Endometrial microvascular endothelial cells (primary cell): ENCODE results near the gene ARHGEF40. TPM values are rescaled to one million over a fixed set of nuclear protein-coding genes. Genes with fewer than 3 reads are reported as not detected.
"Not testable (repeated sequence)": the region's sequence is repeated elsewhere in the genome, so short reads cannot be mapped to it uniquely, and the experiment has no call there.

ENCODE experiments used
- in situ Hi-C: cut with HindIII; loops from 2 replicates; pipeline ENCODE4 v1.10.0; 2017; ENCODE audit warnings: low sequenced_read_pairs, low pct_unique_long_range_greater_than_20kb; ENCODE audit errors: inconsistent ontology term
- total RNA-seq: library from RNA; depleted of rRNA; stranded (reverse); fragments of >200 nt; gene quantifications from one replicate; pipeline ENCODE4 v1.2.3, GENCODE V29; 2015; ENCODE audit errors: inconsistent ontology term

Gene ARHGEF40
- total RNA-seq, 1 donor from 2014 or later, result 2.9 TPM

- in situ Hi-C loops, result no loop called here
These were observed 31.4 kb upstream of the ARHGEF40 start for GRCh38 chr14:21038441-21039422.

GRCh38 chr14:21039585-21040369 is 30.3 kb upstream of the ARHGEF40 start:
- in situ Hi-C loops, result no loop called here

GRCh38 chr14:21040370-21040925 is 29.7 kb upstream of the ARHGEF40 start:
- in situ Hi-C loops, result no loop called here

GRCh38 chr14:21040941-21041340 is 29.2 kb upstream of the ARHGEF40 start:
- in situ Hi-C loops, result not testable (repeated sequence)

GRCh38 chr14:21041676-21042433 is 28.2 kb upstream of the ARHGEF40 start, which contains the start of gene RNASE7:
RNASE7 (plus strand) TSS chr14:21042362; CDS start chr14:21042993, 631 bp downstream.
- in situ Hi-C loops, result no loop called here

GRCh38 chr14:21042918-21043317 is 27.2 kb upstream of the ARHGEF40 start:
- in situ Hi-C loops, result no loop called here

- in situ Hi-C loops, result no loop called here
These were observed 26.6 kb upstream of the ARHGEF40 start for GRCh38 chr14:21043387-21043973.

- in situ Hi-C loops, result no loop called here
These were observed 26.0 kb upstream of the ARHGEF40 start for GRCh38 chr14:21043974-21044618.

- in situ Hi-C loops, result no loop called here
These were observed 22.7 kb upstream of the ARHGEF40 start for GRCh38 chr14:21047378-21047781.

- in situ Hi-C loops, result no loop called here
These were observed 21.5 kb upstream of the ARHGEF40 start for GRCh38 chr14:21048638-21049037.

- in situ Hi-C loops, result no loop called here
These were observed 20.8 kb upstream of the ARHGEF40 start for GRCh38 chr14:21049271-21049673.

- in situ Hi-C loops, result no loop called here
These were observed 19.5 kb upstream of the ARHGEF40 start for GRCh38 chr14:21050597-21050996.

- in situ Hi-C loops, result no loop called here
These were observed 16.7 kb upstream of the ARHGEF40 start for GRCh38 chr14:21053184-21054122.

- in situ Hi-C loops, result no loop called here
These were observed 15.9 kb upstream of the ARHGEF40 start for GRCh38 chr14:21054123-21054767.

- in situ Hi-C loops, result no loop called here
These were observed 15.3 kb upstream of the ARHGEF40 start for GRCh38 chr14:21054768-21055145.

GRCh38 chr14:21055432-21056117 is 14.5 kb upstream of the ARHGEF40 start:
- in situ Hi-C loops, result no loop called here
